ENCODE results near the gene KSR1. TPM values are rescaled to one million over a fixed set of nuclear protein-coding genes. Genes with fewer than 3 reads are reported as not detected.

KSR1 gene
- total and polyA plus RNA-seq, 2 of the 8 experiments (the other 6 are each of a cell fraction or from before 2014, with no cell fraction given) = 14.1 to 34.7 TPM

DNA sequence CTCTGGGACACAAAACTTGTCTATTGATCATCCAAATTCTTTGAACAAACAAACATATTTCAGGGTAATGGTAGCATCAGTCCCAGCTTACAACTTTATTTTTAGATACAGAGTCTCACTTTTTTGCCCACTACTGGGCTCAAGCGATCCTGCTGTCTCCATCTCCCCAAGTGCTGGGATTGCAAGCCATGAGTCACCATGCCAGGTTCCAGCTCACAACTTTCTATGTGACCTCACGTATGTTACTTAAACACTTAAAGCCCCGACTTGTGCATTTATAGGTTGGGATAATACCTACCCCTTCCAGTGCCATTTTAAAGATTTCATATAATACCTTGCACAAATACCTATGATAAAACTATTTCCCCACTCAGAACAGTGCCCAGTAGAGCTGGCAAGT, 42.0 kb upstream of the KSR1 start (continued):
- TF ChIP-seq BACH1 (IDR thresholded peaks at IDR 0.05; ENCODE audit: low read length) = no peak
- TF ChIP-seq SP2 (IDR thresholded peaks at IDR 0.05; ENCODE audit: low read length) = no peak
- no peak for TF ChIP-seq SP4 (IDR thresholded peaks at IDR 0.05; ENCODE audit: low read length)
- TF ChIP-seq RFX5 (IDR thresholded peaks at IDR 0.05; ENCODE audit: borderline replicate concordance, low read depth, low read length) = no peak
- no peak for TF ChIP-seq ASH2L (IDR thresholded peaks at IDR 0.05; ENCODE audit: low read length)
- no peak for TF ChIP-seq JUN (IDR thresholded peaks at IDR 0.05; ENCODE audit: low read depth, low read length)

Measured in H1 (cell line).